H9 (cell line): Measurements from ENCODE around the gene IGF1R. TPM values are rescaled to one million over a fixed set of nuclear protein-coding genes. Genes with fewer than 3 reads are reported as not detected.

Experiments used
- DNase-seq: peaks from one replicate; pipeline ENCODE4 v3.0.0-alpha.2; 2017
- H2AFZ ChIP-seq: one replicate; pipeline ENCODE4 v1.6.1; 2013; ENCODE audit warnings: mild to moderate bottlenecking, low read length, control low read depth, moderate library complexity
- H2AK5ac ChIP-seq: 2 replicates; pipeline ENCODE4 v1.6.1; 2013; ENCODE audit warnings: low read length, control low read depth, mixed read lengths; ENCODE audit not compliant: insufficient read length
- H2BK120ac ChIP-seq: one replicate; pipeline ENCODE4 v1.6.1; 2013; ENCODE audit warnings: low read depth, mild to moderate bottlenecking, low read length, control low read depth, inconsistent platforms; ENCODE audit not compliant: poor library complexity, severe bottlenecking
- H2BK12ac ChIP-seq: 2 replicates; pipeline ENCODE4 v1.6.1; 2013; ENCODE audit warnings: low read length, control low read depth, mixed read lengths, low read depth; ENCODE audit not compliant: insufficient read length
- H2BK15ac ChIP-seq: 2 replicates; pipeline ENCODE4 v1.6.1; 2013; ENCODE audit warnings: low read depth, low read length, control low read depth
- H2BK20ac ChIP-seq: one replicate; pipeline ENCODE4 v1.6.1; 2013; ENCODE audit warnings: low read depth, mild to moderate bottlenecking, low read length, control low read depth, inconsistent platforms; ENCODE audit not compliant: poor library complexity, severe bottlenecking
- H2BK5ac ChIP-seq: 2 replicates; pipeline ENCODE4 v1.6.1; 2013; ENCODE audit warnings: low read length, control low read depth, mixed read lengths; ENCODE audit not compliant: insufficient read length
- H3K14ac ChIP-seq: 2 replicates; pipeline ENCODE4 v1.6.1; 2013; ENCODE audit warnings: low read length, control low read depth; ENCODE audit not compliant: insufficient read depth
- H3K18ac ChIP-seq: 2 replicates; pipeline ENCODE4 v1.6.1; 2013; ENCODE audit warnings: low read depth, mild to moderate bottlenecking, mixed read lengths, low read length, control low read depth; ENCODE audit not compliant: insufficient read length
- H3K23ac ChIP-seq: 2 replicates; pipeline ENCODE4 v1.6.1; 2013; ENCODE audit warnings: low read length, control low read depth, mixed read lengths, low read depth; ENCODE audit not compliant: insufficient read length
- H3K23me2 ChIP-seq: 2 replicates; pipeline ENCODE4 v1.6.1; 2013; ENCODE audit warnings: low read depth, mild to moderate bottlenecking, mixed read lengths, low read length, control low read depth; ENCODE audit not compliant: insufficient read length, poor library complexity, severe bottlenecking
- H3K27ac ChIP-seq: 2 replicates; pipeline ENCODE4 v1.5.1; 2013; ENCODE audit warnings: low read length, control low read depth, mixed read lengths, low read depth; ENCODE audit not compliant: insufficient read length
- H3K27me3 ChIP-seq: 2 replicates; pipeline ENCODE4 v1.6.1; 2013; ENCODE audit warnings: low read length, control low read depth, inconsistent platforms; ENCODE audit not compliant: insufficient read depth
- H3K4ac ChIP-seq: 2 replicates; pipeline ENCODE4 v1.6.1; 2013; ENCODE audit warnings: low read depth, mild to moderate bottlenecking, control low read depth, inconsistent platforms, low read length, moderate library complexity
- H3K4me1 ChIP-seq: 2 replicates; pipeline ENCODE4 v1.6.1; 2013; ENCODE audit warnings: low read length, control low read depth, inconsistent platforms; ENCODE audit not compliant: insufficient read depth
- H3K4me2 ChIP-seq: 2 replicates; pipeline ENCODE4 v1.6.1; 2013; ENCODE audit warnings: low read length, control low read depth, mixed read lengths; ENCODE audit not compliant: insufficient read length, insufficient read depth
- H3K56ac ChIP-seq: 2 replicates; pipeline ENCODE4 v1.6.1; 2013; ENCODE audit warnings: low read depth, mild to moderate bottlenecking, mixed read lengths, low read length, control low read depth; ENCODE audit not compliant: insufficient read length
- H3K79me1 ChIP-seq: 2 replicates; pipeline ENCODE4 v1.6.1; 2013; ENCODE audit warnings: low read depth, mild to moderate bottlenecking, moderate library complexity, low read length, control low read depth, inconsistent platforms; ENCODE audit not compliant: insufficient read depth, poor library complexity, severe bottlenecking
- H3K79me2 ChIP-seq: 2 replicates; pipeline ENCODE4 v1.6.1; 2013; ENCODE audit warnings: low read length, control low read depth, inconsistent platforms; ENCODE audit not compliant: insufficient read depth
- H3K9ac ChIP-seq: 2 replicates; pipeline ENCODE4 v1.6.1; 2013; ENCODE audit warnings: low read length, control low read depth, mixed read lengths; ENCODE audit not compliant: insufficient read length; ENCODE audit errors: extremely low read depth
- H3K9me3 ChIP-seq: one replicate; pipeline ENCODE4 v1.6.1; 2013; ENCODE audit warnings: low read depth, low read length, inconsistent platforms; ENCODE audit not compliant: control insufficient read depth
- H3T11ph ChIP-seq: one replicate; pipeline ENCODE4 v1.6.1; 2013; ENCODE audit warnings: mild to moderate bottlenecking, low read length, control low read depth, inconsistent platforms
- H4K20me1 ChIP-seq: one replicate; pipeline ENCODE4 v1.6.1; 2013; ENCODE audit not compliant: control insufficient read depth, insufficient read length, insufficient read depth
- H4K5ac ChIP-seq: 2 replicates; pipeline ENCODE4 v1.6.1; 2013; ENCODE audit warnings: low read depth, mild to moderate bottlenecking, mixed read lengths, low read length, control low read depth; ENCODE audit not compliant: insufficient read length
- H4K8ac ChIP-seq: replicated peaks from 2 replicates; pipeline ENCODE4 v1.6.1; 2013; ENCODE audit warnings: low read length, control low read depth, mixed read lengths, low read depth; ENCODE audit not compliant: insufficient read length
- H4K91ac ChIP-seq: 2 replicates; pipeline ENCODE4 v1.6.1; 2013; ENCODE audit warnings: low read depth, mild to moderate bottlenecking, moderate library complexity, mixed read lengths, low read length, control low read depth; ENCODE audit not compliant: insufficient read length
- H3K27ac Mint-ChIP-seq, 3 experiments: 2 replicates in 2 of 3; 3 replicates in 1 of 3; pipeline ENCODE4 v1.8.0; 2020 to 2021; ENCODE audit warnings: mixed read lengths in 3 of 3, mild to moderate bottlenecking in 1 of 3, moderate library complexity in 1 of 3
- H3K27me3 Mint-ChIP-seq: 2 replicates; pipeline ENCODE4 v1.8.0; 2021; ENCODE audit warnings: low read depth, mild to moderate bottlenecking, moderate library complexity, mixed read lengths
- H3K36me3 Mint-ChIP-seq, 3 experiments: 2 replicates in 2 of 3; 3 replicates in 1 of 3; pipeline ENCODE4 v1.8.0; 2020 to 2021; ENCODE audit warnings: low read depth in 3 of 3, mixed read lengths in 3 of 3; ENCODE audit not compliant: insufficient read depth in 1 of 3
- H3K4me1 Mint-ChIP-seq, 2 experiments: 2 replicates each; pipeline ENCODE4 v1.8.0; 2020; ENCODE audit warnings: mixed read lengths in 2 of 2
- H3K4me3 Mint-ChIP-seq, 2 experiments: 2 replicates in 1 of 2; 3 replicates in 1 of 2; pipeline ENCODE4 v1.8.0; 2020 to 2021; ENCODE audit warnings: mild to moderate bottlenecking in 2 of 2, mixed read lengths in 2 of 2, moderate library complexity in 1 of 2
- H3K9me3 Mint-ChIP-seq, 2 experiments: 2 replicates in 1 of 2; 3 replicates in 1 of 2; pipeline ENCODE4 v1.8.0; 2020; ENCODE audit warnings: mild to moderate bottlenecking in 2 of 2, mixed read lengths in 2 of 2, moderate library complexity in 1 of 2
- WGBS: extraction: QIAGEN DNeasy Blood & Tissue Kit; methylation state at CpG from one replicate; pipeline ENCODE4 v1.1.7; 2013; ENCODE audit warnings: missing lambda C conversion rate, low lambda C conversion rate, mixed read lengths; ENCODE audit not compliant: insufficient read length; ENCODE audit errors: extremely low coverage; 5-methylcytosine and 5-hydroxymethylcytosine counted together
- total RNA-seq: library from RNA; stranded (reverse); gene quantifications from 2 replicates; pipeline ENCODE4 v1.2.1, GENCODE V29; 2021
- TF ChIP-seq, protein P1 (sequence below): fragments of 200-600 bp; sonication (generic); conservative IDR thresholded peaks from 3 replicates; pipeline ENCODE4 v1.8.0; 2021; ENCODE audit warnings: antibody characterized with exemption, mild to moderate bottlenecking

The IGF1R gene
- total RNA-seq, 1 experiment from 2014 or later: 70.0 TPM

DNA sequence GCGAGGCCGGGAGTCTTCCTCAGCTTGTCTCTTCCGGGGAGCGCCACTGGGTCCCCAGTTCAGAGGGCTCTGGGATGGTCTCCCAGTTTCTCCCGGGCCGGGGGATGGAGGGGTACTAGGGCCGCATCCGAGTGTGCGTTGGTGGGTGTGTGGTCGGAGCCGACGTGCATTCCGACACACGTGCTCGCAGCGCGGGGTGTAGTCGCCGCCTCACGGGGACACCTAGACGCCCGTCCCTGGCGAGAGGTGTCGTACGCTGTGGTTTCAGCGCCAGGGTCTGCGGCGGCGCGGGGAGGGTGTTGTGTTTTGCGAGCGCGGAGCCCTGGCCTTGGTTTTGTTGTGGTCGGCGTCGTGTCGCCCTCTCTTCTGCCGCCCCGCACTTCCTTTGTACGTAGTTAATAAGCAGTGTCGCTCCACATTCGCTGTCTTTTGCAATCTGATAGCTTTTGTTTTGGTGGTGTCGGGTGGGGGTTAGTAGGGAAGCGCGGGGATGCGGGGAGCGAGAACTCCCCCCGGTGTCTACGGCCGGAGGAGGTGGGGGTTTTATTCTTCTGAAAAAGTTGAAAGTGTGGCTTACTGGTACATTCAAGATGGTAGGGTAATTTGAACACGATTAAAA is 2.2 kb downstream of the IGF1R start:
- no CpG with 5 or more reads among the region's 51 CpGs for WGBS
- H3K18ac ChIP-seq: peak overlapping the region; percentile 87
- peaks cover 4% of the 10 kb centered on the region for H3K4me1 ChIP-seq
- Mint-ChIP-seq H3K9me3 (no peaks in the 10 kb centered on the region; a peak in 1 of 5 replicates), H3K27me3 (peaks cover 2% of the 10 kb centered on the region; the same call in 1 of the 2 replicates), H3K4me3 (peak overlapping the region; percentile 87 to 98), H3K4me1 (peaks cover 49 to 52% of the 10 kb centered on the region in 2 experiments), H3K27ac (peak overlapping the region in 2 of 3 experiments; percentile 90 to 92; a peak in 5 of 7 replicates), H3K36me3 (peaks cover 0 to 1% (median 0%) of the 10 kb centered on the region in 3 experiments; a peak in 1 of 7 replicates)
- H3K9me3 ChIP-seq: no peaks in the 10 kb centered on the region
- no peak overlapping the region for H4K8ac ChIP-seq
- peak overlapping the region; percentile 67 for H3K14ac ChIP-seq
- no peak overlapping the region for H4K5ac ChIP-seq
- no peak for DNase-seq
- H2BK5ac ChIP-seq: no peak overlapping the region
- peak overlapping the region; percentile 82 for H3K9ac ChIP-seq
- H2BK12ac ChIP-seq: no peak overlapping the region
- H2BK15ac ChIP-seq: no peak overlapping the region
- H3K23me2 ChIP-seq: peaks cover 22% of the 10 kb centered on the region
- H4K20me1 ChIP-seq: no peaks in the 10 kb centered on the region
- no peak overlapping the region for H3K23ac ChIP-seq
- H3K79me1 ChIP-seq: no peaks in the 10 kb centered on the region
- no peak overlapping the region for H3K27ac ChIP-seq
- no peak overlapping the region for H4K91ac ChIP-seq
- no peak overlapping the region for H2AFZ ChIP-seq
- TF ChIP-seq, protein P1, sequence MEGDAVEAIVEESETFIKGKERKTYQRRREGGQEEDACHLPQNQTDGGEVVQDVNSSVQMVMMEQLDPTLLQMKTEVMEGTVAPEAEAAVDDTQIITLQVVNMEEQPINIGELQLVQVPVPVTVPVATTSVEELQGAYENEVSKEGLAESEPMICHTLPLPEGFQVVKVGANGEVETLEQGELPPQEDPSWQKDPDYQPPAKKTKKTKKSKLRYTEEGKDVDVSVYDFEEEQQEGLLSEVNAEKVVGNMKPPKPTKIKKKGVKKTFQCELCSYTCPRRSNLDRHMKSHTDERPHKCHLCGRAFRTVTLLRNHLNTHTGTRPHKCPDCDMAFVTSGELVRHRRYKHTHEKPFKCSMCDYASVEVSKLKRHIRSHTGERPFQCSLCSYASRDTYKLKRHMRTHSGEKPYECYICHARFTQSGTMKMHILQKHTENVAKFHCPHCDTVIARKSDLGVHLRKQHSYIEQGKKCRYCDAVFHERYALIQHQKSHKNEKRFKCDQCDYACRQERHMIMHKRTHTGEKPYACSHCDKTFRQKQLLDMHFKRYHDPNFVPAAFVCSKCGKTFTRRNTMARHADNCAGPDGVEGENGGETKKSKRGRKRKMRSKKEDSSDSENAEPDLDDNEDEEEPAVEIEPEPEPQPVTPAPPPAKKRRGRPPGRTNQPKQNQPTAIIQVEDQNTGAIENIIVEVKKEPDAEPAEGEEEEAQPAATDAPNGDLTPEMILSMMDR: no peak
- no peak overlapping the region for H2BK20ac ChIP-seq
- H2BK120ac ChIP-seq: no peak overlapping the region
- peaks cover 49% of the 10 kb centered on the region; the same call in 1 of the 2 replicates for H3K79me2 ChIP-seq
- no peak overlapping the region for H3K56ac ChIP-seq
- no peak overlapping the region for H3T11ph ChIP-seq
- peak overlapping the region; percentile 94 for H3K4me2 ChIP-seq
- H3K27me3 ChIP-seq: no peaks in the 10 kb centered on the region
- no peak overlapping the region for H2AK5ac ChIP-seq
- no peak overlapping the region for H3K4ac ChIP-seq
